ENCODE data around the gene SERPINB1. TPM values are rescaled to one million over a fixed set of nuclear protein-coding genes. Genes with fewer than 3 reads are reported as not detected.
A peak's percentile ranks its signal among the peaks of the same experiment; 100 is the strongest.

Gene SERPINB1
- total RNA-seq, 3 donors from 2014 or later: 35.1 to 53.6 (median 51.8) TPM

- no peak overlapping the region for H3K4me3 ChIP-seq
- no peaks in the 10 kb centered on the region for H3K9me3 ChIP-seq
- no peak for DNase-seq (ENCODE audit: low spot score in 2 of 2)
- no peak overlapping the region for H3K27ac ChIP-seq
- H3K27me3 ChIP-seq: no peaks in the 10 kb centered on the region
- H3K4me1 ChIP-seq: no peaks in the 10 kb centered on the region
- intact Hi-C loops (cut with DNase I; ENCODE audit: low total_unique reads): no loop called here
- no peak for TF ChIP-seq POLR2A (IDR thresholded peaks at IDR 0.05)
- no peak for TF ChIP-seq POLR2AphosphoS5 (IDR thresholded peaks at IDR 0.05)
- TF ChIP-seq, protein P1, sequence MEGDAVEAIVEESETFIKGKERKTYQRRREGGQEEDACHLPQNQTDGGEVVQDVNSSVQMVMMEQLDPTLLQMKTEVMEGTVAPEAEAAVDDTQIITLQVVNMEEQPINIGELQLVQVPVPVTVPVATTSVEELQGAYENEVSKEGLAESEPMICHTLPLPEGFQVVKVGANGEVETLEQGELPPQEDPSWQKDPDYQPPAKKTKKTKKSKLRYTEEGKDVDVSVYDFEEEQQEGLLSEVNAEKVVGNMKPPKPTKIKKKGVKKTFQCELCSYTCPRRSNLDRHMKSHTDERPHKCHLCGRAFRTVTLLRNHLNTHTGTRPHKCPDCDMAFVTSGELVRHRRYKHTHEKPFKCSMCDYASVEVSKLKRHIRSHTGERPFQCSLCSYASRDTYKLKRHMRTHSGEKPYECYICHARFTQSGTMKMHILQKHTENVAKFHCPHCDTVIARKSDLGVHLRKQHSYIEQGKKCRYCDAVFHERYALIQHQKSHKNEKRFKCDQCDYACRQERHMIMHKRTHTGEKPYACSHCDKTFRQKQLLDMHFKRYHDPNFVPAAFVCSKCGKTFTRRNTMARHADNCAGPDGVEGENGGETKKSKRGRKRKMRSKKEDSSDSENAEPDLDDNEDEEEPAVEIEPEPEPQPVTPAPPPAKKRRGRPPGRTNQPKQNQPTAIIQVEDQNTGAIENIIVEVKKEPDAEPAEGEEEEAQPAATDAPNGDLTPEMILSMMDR (IDR thresholded peaks at IDR 0.05): no peak
- H3K36me3 ChIP-seq: no peaks in the 10 kb centered on the region
Observed at GRCh38 chr6:2851727-2852513, 10.3 kb upstream of the SERPINB1 start.

GRCh38 chr6:2850538-2851113 lies 9.0 kb upstream of the SERPINB1 start:
- H3K4me1 ChIP-seq: peaks cover 0 to 3% of the 10 kb centered on the region in 2 donors
- H3K36me3 ChIP-seq: no peaks in the 10 kb centered on the region
- H3K27me3 ChIP-seq: no peaks in the 10 kb centered on the region
- H3K27ac ChIP-seq: no peak overlapping the region
- H3K9me3 ChIP-seq: no peaks in the 10 kb centered on the region
- no peak for DNase-seq (ENCODE audit: low spot score in 2 of 2)
- no peak overlapping the region for H3K4me3 ChIP-seq
- intact Hi-C loops (cut with DNase I; ENCODE audit: low total_unique reads): no loop called here
- TF ChIP-seq, protein P1 (IDR thresholded peaks at IDR 0.05): no peak
- TF ChIP-seq POLR2A (IDR thresholded peaks at IDR 0.05): no peak
- TF ChIP-seq POLR2AphosphoS5 (IDR thresholded peaks at IDR 0.05): no peak

- H3K27ac ChIP-seq: no peak overlapping the region
- no peak for DNase-seq (ENCODE audit: low spot score in 2 of 2)
- H3K4me1 ChIP-seq: peaks cover 0 to 3% of the 10 kb centered on the region in 2 donors
- TF ChIP-seq, protein P1 (IDR thresholded peaks at IDR 0.05): no peak
- TF ChIP-seq POLR2A (IDR thresholded peaks at IDR 0.05) (no peak), POLR2AphosphoS5 (IDR thresholded peaks at IDR 0.05) (no peak)
- no peaks in the 10 kb centered on the region for H3K36me3 ChIP-seq
- H3K9me3 ChIP-seq: no peaks in the 10 kb centered on the region
- intact Hi-C loops (cut with DNase I; ENCODE audit: low total_unique reads): loop anchor here (2.0 to 10.0 kb wide), 2 partner anchors 86 to 140 kb away; no protein-coding TSS in a partner anchor
- no peaks in the 10 kb centered on the region for H3K27me3 ChIP-seq
- no peak overlapping the region for H3K4me3 ChIP-seq
Observed at GRCh38 chr6:2848851-2849250, 7.2 kb upstream of the SERPINB1 start.

- Histone ChIP-seq H3K4me1 (peaks cover 4 to 17% of the 10 kb centered on the region in 2 donors), H3K36me3 (no peaks in the 10 kb centered on the region), H3K27me3 (no peaks in the 10 kb centered on the region), H3K4me3 (no peak overlapping the region), H3K9me3 (no peaks in the 10 kb centered on the region), H3K27ac (peak overlapping the region in 1 of 2 donors; percentile 84)
- TF ChIP-seq, protein P1 (IDR thresholded peaks at IDR 0.05): no peak
- TF ChIP-seq POLR2AphosphoS5 (IDR thresholded peaks at IDR 0.05): no peak
- no peak for TF ChIP-seq POLR2A (IDR thresholded peaks at IDR 0.05)
- no peak for DNase-seq (ENCODE audit: low spot score in 2 of 2)
- intact Hi-C loops (cut with DNase I; ENCODE audit: low total_unique reads): loop anchor here (10.0 kb wide), 1 partner anchor 89 kb away; no protein-coding TSS in a partner anchor
Observed at GRCh38 chr6:2845880-2846208, 4.2 kb upstream of the SERPINB1 start.

DNA sequence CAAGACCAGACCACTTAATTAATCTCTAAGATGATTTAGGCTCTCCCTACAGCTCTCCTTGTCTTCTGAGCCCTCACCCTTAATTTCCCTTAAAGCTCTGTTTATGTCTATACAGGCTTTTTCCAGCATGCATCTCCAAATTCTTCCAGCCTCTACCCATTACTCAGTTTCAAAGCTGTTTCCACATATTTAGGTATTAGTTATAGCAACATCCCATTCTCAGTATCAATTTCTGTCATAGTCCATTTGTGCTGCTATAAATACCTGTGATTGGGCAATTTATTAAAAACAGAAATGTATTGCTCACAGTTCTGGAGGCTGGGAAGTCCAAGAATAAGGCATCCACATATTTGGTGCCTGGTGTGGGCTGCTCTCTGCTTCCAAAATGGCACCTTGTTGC lies 2.3 kb upstream of the SERPINB1 start:
- peak overlapping the region; percentile 98 to 100 for H3K27ac ChIP-seq
- intact Hi-C loops (cut with DNase I; ENCODE audit: low total_unique reads): loop anchor here (10.0 kb wide), 1 partner anchor 91 kb away; no protein-coding TSS in a partner anchor
- peaks cover 12 to 31% of the 10 kb centered on the region in 2 donors for H3K4me1 ChIP-seq
- DNase-seq (ENCODE audit: low spot score in 2 of 2): no peak
- no peaks in the 10 kb centered on the region for H3K27me3 ChIP-seq
- H3K36me3 ChIP-seq: no peaks in the 10 kb centered on the region
- no peaks in the 10 kb centered on the region for H3K9me3 ChIP-seq
- no peak overlapping the region for H3K4me3 ChIP-seq
- TF ChIP-seq POLR2AphosphoS5 (IDR thresholded peaks at IDR 0.05): no peak
- no peak for TF ChIP-seq POLR2A (IDR thresholded peaks at IDR 0.05)
- TF ChIP-seq, protein P1 (IDR thresholded peaks at IDR 0.05): no peak
